ENCODE data around the gene EVI2A. TPM values are rescaled to one million over a fixed set of nuclear protein-coding genes. Genes with fewer than 3 reads are reported as not detected.

EVI2A gene
- total RNA-seq, 1 experiment from 2014 or later: not detected

- Histone ChIP-seq H3K9me2 (ENCODE audit: insufficient read depth) (no peaks in the 10 kb centered on the region), H3K4me1 (ENCODE audit: control insufficient read depth in 1 of 2, insufficient read depth in 2 of 2, low read length in 2 of 2) (no peaks in the 10 kb centered on the region), H3K9ac (ENCODE audit: low read length) (no peak overlapping the region), H4K20me1 (ENCODE audit: insufficient read depth) (no peaks in the 10 kb centered on the region), H3K4me3 (replicated peaks in 1 of 2; ENCODE audit: low read depth in 1 of 2, low read length in 2 of 2) (no peak overlapping the region), H3K9me3 (ENCODE audit: control insufficient read depth in 1 of 2, insufficient read depth in 1 of 2, low read depth in 1 of 2, low read length in 2 of 2) (no peaks in the 10 kb centered on the region), H3K4me2 (ENCODE audit: low read length) (no peak overlapping the region), H3K27me3 (ENCODE audit: insufficient read depth, low read length) (no peaks in the 10 kb centered on the region), H3K36me3 (ENCODE audit: control insufficient read depth in 1 of 2, insufficient read depth in 2 of 2, low read length in 2 of 2) (no peaks in the 10 kb centered on the region; a peak in 1 of 4 replicates), H2AFZ (ENCODE audit: low read depth, low read length, poor library complexity, severe bottlenecking) (no peak overlapping the region), H3K79me2 (ENCODE audit: insufficient read depth, low read length) (no peaks in the 10 kb centered on the region), H3K27ac (ENCODE audit: low read depth, low read length) (no peak overlapping the region)
- TF ChIP-seq YY1 (IDR thresholded peaks at IDR 0.05; ENCODE audit: extremely low read depth, insufficient replicate concordance, low read depth, low read length) (no peak), ATF3 (IDR thresholded peaks at IDR 0.05) (no peak), CTCF (IDR thresholded peaks at IDR 0.05 in 2 of 3, conservative IDR thresholded peaks at IDR 0.05 in 1 of 3; ENCODE audit: borderline replicate concordance in 1 of 3, insufficient read depth in 1 of 3, low read depth in 2 of 3, low read length in 2 of 3) (no peak), EZH2 (IDR thresholded peaks at IDR 0.05) (no peak), ZFX (IDR thresholded peaks at IDR 0.05) (no peak)
- no TSS peak for BruUV-seq (replicated peaks)
- DNase-seq (ENCODE audit: low read depth, low spot score) (no peak), ATAC-seq (no peak)
- ChIA-PET CTCF (no interaction called here), RAD21 (ENCODE audit: low non-redundant PET in 1 of 2, low total read pairs in 2 of 2, uncharacterized antibody in 2 of 2, unreplicated experiment in 2 of 2) (no interaction called here), POLR2A (no interaction called here)
- intact Hi-C loops (cut with micrococcal nuclease): no loop called here
Measured at GRCh38 chr17:31310886-31311285, 10.5 kb downstream of the EVI2A start.

DNA sequence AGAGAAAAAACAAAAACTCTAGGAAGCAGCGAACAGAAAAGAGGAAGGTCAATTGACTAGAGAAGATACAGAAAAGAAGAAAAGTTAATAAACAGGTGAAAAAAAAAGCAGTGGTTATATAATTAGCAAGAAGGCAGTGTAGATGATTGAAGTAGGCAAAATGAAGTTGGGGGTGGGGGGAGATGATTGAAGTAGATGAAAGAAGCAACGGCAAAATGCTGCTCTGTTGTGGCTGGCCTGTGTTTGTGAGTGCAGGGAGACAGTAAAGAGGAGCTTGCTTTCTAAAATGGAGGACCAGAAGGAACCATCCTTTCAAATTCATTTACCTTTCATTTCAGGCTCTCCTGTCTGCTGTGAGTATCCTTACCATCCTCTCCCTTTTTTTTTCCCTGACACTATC, 11.2 kb downstream of the EVI2A start:
- CTCF ChIA-PET: no interaction called here
- Histone ChIP-seq H3K4me1 (ENCODE audit: control insufficient read depth in 1 of 2, insufficient read depth in 2 of 2, low read length in 2 of 2) (no peaks in the 10 kb centered on the region), H3K9me2 (ENCODE audit: insufficient read depth) (no peaks in the 10 kb centered on the region), H3K4me2 (ENCODE audit: low read length) (no peak overlapping the region), H3K27me3 (ENCODE audit: insufficient read depth, low read length) (no peaks in the 10 kb centered on the region), H3K9me3 (ENCODE audit: control insufficient read depth in 1 of 2, insufficient read depth in 1 of 2, low read depth in 1 of 2, low read length in 2 of 2) (no peaks in the 10 kb centered on the region), H3K4me3 (replicated peaks in 1 of 2; ENCODE audit: low read depth in 1 of 2, low read length in 2 of 2) (no peak overlapping the region), H2AFZ (ENCODE audit: low read depth, low read length, poor library complexity, severe bottlenecking) (no peak overlapping the region), H3K36me3 (ENCODE audit: control insufficient read depth in 1 of 2, insufficient read depth in 2 of 2, low read length in 2 of 2) (no peaks in the 10 kb centered on the region; a peak in 1 of 4 replicates), H3K79me2 (ENCODE audit: insufficient read depth, low read length) (no peaks in the 10 kb centered on the region), H4K20me1 (ENCODE audit: insufficient read depth) (no peaks in the 10 kb centered on the region), H3K27ac (ENCODE audit: low read depth, low read length) (no peak overlapping the region), H3K9ac (ENCODE audit: low read length) (no peak overlapping the region)
- BruUV-seq (replicated peaks): no TSS peak
- POLR2A ChIA-PET: no interaction called here
- RAD21 ChIA-PET (ENCODE audit: low non-redundant PET in 1 of 2, low total read pairs in 2 of 2, uncharacterized antibody in 2 of 2, unreplicated experiment in 2 of 2): no interaction called here
- intact Hi-C loops (cut with micrococcal nuclease): no loop called here
- no peak for DNase-seq (ENCODE audit: low read depth, low spot score)
- ATAC-seq: no peak
- TF ChIP-seq SRF (IDR thresholded peaks at IDR 0.05; ENCODE audit: low read depth) (no peak), EZH2 (IDR thresholded peaks at IDR 0.05) (no peak), ZFX (IDR thresholded peaks at IDR 0.05) (no peak), SP1 (IDR thresholded peaks at IDR 0.05; ENCODE audit: low read depth) (no peak), JUND (IDR thresholded peaks at IDR 0.05) (no peak), ELF1 (IDR thresholded peaks at IDR 0.05; ENCODE audit: borderline replicate concordance, low read depth) (no peak), EZH2phosphoT487 (IDR thresholded peaks at IDR 0.05; ENCODE audit: borderline replicate concordance) (no peak), ZNF274 (IDR thresholded peaks at IDR 0.05; ENCODE audit: low read depth, low read length) (no peak), FOSL1 (IDR thresholded peaks at IDR 0.05; ENCODE audit: low read depth) (no peak), POLR2A (IDR thresholded peaks at IDR 0.05; ENCODE audit: borderline replicate concordance, extremely low read depth, insufficient read depth, insufficient read length) (no peak), POLR2AphosphoS5 (IDR thresholded peaks at IDR 0.05; ENCODE audit: low read depth, low read length) (no peak), EGR1 (IDR thresholded peaks at IDR 0.05; ENCODE audit: low read depth) (no peak), YY1 (IDR thresholded peaks at IDR 0.05; ENCODE audit: extremely low read depth, insufficient replicate concordance, low read depth, low read length) (no peak), MAX (IDR thresholded peaks at IDR 0.05) (no peak), CBX3 (IDR thresholded peaks at IDR 0.05; ENCODE audit: low read depth) (no peak)
- TF ChIP-seq, protein P1, sequence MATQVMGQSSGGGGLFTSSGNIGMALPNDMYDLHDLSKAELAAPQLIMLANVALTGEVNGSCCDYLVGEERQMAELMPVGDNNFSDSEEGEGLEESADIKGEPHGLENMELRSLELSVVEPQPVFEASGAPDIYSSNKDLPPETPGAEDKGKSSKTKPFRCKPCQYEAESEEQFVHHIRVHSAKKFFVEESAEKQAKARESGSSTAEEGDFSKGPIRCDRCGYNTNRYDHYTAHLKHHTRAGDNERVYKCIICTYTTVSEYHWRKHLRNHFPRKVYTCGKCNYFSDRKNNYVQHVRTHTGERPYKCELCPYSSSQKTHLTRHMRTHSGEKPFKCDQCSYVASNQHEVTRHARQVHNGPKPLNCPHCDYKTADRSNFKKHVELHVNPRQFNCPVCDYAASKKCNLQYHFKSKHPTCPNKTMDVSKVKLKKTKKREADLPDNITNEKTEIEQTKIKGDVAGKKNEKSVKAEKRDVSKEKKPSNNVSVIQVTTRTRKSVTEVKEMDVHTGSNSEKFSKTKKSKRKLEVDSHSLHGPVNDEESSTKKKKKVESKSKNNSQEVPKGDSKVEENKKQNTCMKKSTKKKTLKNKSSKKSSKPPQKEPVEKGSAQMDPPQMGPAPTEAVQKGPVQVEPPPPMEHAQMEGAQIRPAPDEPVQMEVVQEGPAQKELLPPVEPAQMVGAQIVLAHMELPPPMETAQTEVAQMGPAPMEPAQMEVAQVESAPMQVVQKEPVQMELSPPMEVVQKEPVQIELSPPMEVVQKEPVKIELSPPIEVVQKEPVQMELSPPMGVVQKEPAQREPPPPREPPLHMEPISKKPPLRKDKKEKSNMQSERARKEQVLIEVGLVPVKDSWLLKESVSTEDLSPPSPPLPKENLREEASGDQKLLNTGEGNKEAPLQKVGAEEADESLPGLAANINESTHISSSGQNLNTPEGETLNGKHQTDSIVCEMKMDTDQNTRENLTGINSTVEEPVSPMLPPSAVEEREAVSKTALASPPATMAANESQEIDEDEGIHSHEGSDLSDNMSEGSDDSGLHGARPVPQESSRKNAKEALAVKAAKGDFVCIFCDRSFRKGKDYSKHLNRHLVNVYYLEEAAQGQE (IDR thresholded peaks at IDR 0.05; ENCODE audit: low read depth): no peak
